HG02642 (cell line): ENCODE measurements around the gene AKAP8L.
A peak's percentile ranks its signal among the peaks of the same experiment; 100 is the strongest.
"Not testable (repeated sequence)": the region's sequence is repeated elsewhere in the genome, so short reads cannot be mapped to it uniquely, and the experiment has no call there.

ENCODE experiments used
- ATAC-seq: cut with Tn5 transposase; IDR thresholded peaks from one replicate; pipeline ENCODE4 v1.9.1; 2021; ENCODE audit warnings: mild to moderate bottlenecking; ENCODE audit not compliant: unreplicated experiment, poor library complexity

The AKAP8L gene

GRCh38 chr19:15363048-15363447 lies 55.7 kb downstream of the AKAP8L start:
- not testable (repeated sequence) for ATAC-seq

GRCh38 chr19:15360015-15360414 lies 58.8 kb downstream of the AKAP8L start:
- not testable (repeated sequence) for ATAC-seq

- ATAC-seq = no peak
Observed at GRCh38 chr19:15358918-15359317, 59.9 kb downstream of the AKAP8L start.

GRCh38 chr19:15357906-15358305 lies 60.9 kb downstream of the AKAP8L start:
- no peak for ATAC-seq

GRCh38 chr19:15354566-15355296 lies 64.1 kb downstream of the AKAP8L start:
- no peak for ATAC-seq

- ATAC-seq = no peak
Observed at GRCh38 chr19:15353908-15354307, 64.9 kb downstream of the AKAP8L start.

- not testable (repeated sequence) for ATAC-seq
Observed at GRCh38 chr19:15352535-15352934, 66.3 kb downstream of the AKAP8L start.

GRCh38 chr19:15341328-15341727 lies 77.5 kb downstream of the AKAP8L start:
- not testable (repeated sequence) for ATAC-seq

- no peak for ATAC-seq
Observed at GRCh38 chr19:15340086-15340485, 78.7 kb downstream of the AKAP8L start.

GRCh38 chr19:15337202-15337601 lies 81.6 kb downstream of the AKAP8L start:
- no peak for ATAC-seq

- ATAC-seq = not testable (repeated sequence)
Observed at GRCh38 chr19:15335992-15336391, 82.8 kb downstream of the AKAP8L start.

GRCh38 chr19:15332311-15332996 lies 86.3 kb downstream of the AKAP8L start, which contains the start of gene BRD4:
Gene BRD4, minus strand, starts transcription at chr19:15332539. Its CDS starts 59,440 bp downstream, at chr19:15273099.
- peak; percentile 55 for ATAC-seq

- peak; percentile 40 for ATAC-seq
Observed at GRCh38 chr19:15331419-15332310, 87.1 kb downstream of the AKAP8L start.

GRCh38 chr19:15330801-15331418 lies 87.9 kb downstream of the AKAP8L start:
- ATAC-seq = no peak
